B cell (primary cell): ENCODE results near the gene CHST15. TPM values are rescaled to one million over a fixed set of nuclear protein-coding genes. Genes with fewer than 3 reads are reported as not detected.

Experiments
- ATAC-seq: fragments of 200-7000 bp; cut with Tn5 transposase; one replicate; pipeline ENCODE4 v1.10.0; 2021; ENCODE audit warnings: low read depth, mild to moderate bottlenecking, moderate number of reproducible peaks, moderate library complexity
- CTCF ChIA-PET: fragments of 350-600 bp; sonication (Branson Sonifier 250); formaldehyde crosslinking; loops from one replicate; lab custom pipeline; 2021; ENCODE audit warnings: antibody characterized with exemption, inconsistent platforms; lab: Charles Lee
- POLR2A ChIA-PET: fragments of 350-600 bp; sonication (Branson Sonifier 250); formaldehyde crosslinking; loops from one replicate; lab custom pipeline; 2021; ENCODE audit warnings: antibody characterized with exemption; lab: Charles Lee
- DNase-seq: peaks from one replicate; pipeline ENCODE4 v3.0.0; 2013
- H2AFZ ChIP-seq: 2 replicates; pipeline ENCODE4 v1.6.1; 2012; ENCODE audit warnings: mild to moderate bottlenecking, low read depth, low read length; ENCODE audit not compliant: insufficient read depth, poor library complexity, severe bottlenecking
- H3K27ac ChIP-seq, 2 donors: 1 replicate in 1 of 2; 2 replicates in 1 of 2; pipeline ENCODE4 v1.5.1; 2012 to 2013; ENCODE audit warnings: low read length in 2 of 2, mild to moderate bottlenecking in 2 of 2, moderate library complexity in 1 of 2
- H3K27me3 ChIP-seq, 4 experiments: fragments of 200-600 bp in 1 of 4; sonication (generic) in 1 of 4; replicated peaks in 1 of 4; 1 replicate in 2 of 4; 2 replicates in 2 of 4; pipeline versions ENCODE4 v1.6.1 to v1.7.0; 2013 to 2016; ENCODE audit warnings: low read length in 3 of 4, mild to moderate bottlenecking in 2 of 4, mixed read lengths in 1 of 4, moderate library complexity in 1 of 4; ENCODE audit not compliant: insufficient read depth in 4 of 4, control insufficient read depth in 3 of 4; ENCODE audit errors: control extremely low read depth in 1 of 4
- H3K36me3 ChIP-seq, 2 experiments: replicated peaks in 1 of 2; 1 replicate in 1 of 2; 2 replicates in 1 of 2; pipeline versions ENCODE4 v1.6.1 to v1.7.1; 2013; ENCODE audit warnings: low read length in 1 of 2; ENCODE audit not compliant: insufficient read depth in 2 of 2, control insufficient read depth in 1 of 2; ENCODE audit errors: control extremely low read depth in 1 of 2, extremely low read depth in 1 of 2
- H3K4me1 ChIP-seq, 2 donors: fragments of 200-600 bp in 1 of 2; sonication (generic) in 1 of 2; 1 replicate in 1 of 2; 2 replicates in 1 of 2; pipeline versions ENCODE4 v1.5.1 to v1.6.1; 2013 to 2017; ENCODE audit warnings: low read length in 2 of 2; ENCODE audit not compliant: control insufficient read depth in 2 of 2, insufficient read depth in 2 of 2
- H3K4me2 ChIP-seq: replicated peaks from 2 replicates; pipeline ENCODE3; 2012; ENCODE audit warnings: mild to moderate bottlenecking, low read depth, low read length; ENCODE audit not compliant: poor library complexity, severe bottlenecking
- H3K4me3 ChIP-seq, 5 experiments: fragments of 200-600 bp in 1 of 5; sonication (generic) in 1 of 5; 1 replicate in 3 of 5; 2 replicates in 2 of 5; pipeline versions ENCODE4 v1.5.1 to v1.7.0; 2011 to 2016; ENCODE audit warnings: low read length in 4 of 5, mild to moderate bottlenecking in 4 of 5, low read depth in 2 of 5, control low read depth in 1 of 5, moderate library complexity in 1 of 5; ENCODE audit not compliant: insufficient read depth in 1 of 5; ENCODE audit errors: control extremely low read depth in 1 of 5, extremely low read depth in 1 of 5
- H3K79me2 ChIP-seq: fragments of 200-600 bp; sonication (generic); one replicate; pipeline ENCODE4 v1.6.0; 2016; ENCODE audit warnings: low read length; ENCODE audit not compliant: control insufficient read depth, insufficient read depth
- H3K9ac ChIP-seq: fragments of 200-600 bp; sonication (generic); 2 replicates; pipeline ENCODE4 v1.6.1; 2017; ENCODE audit warnings: mild to moderate bottlenecking, low read length, moderate library complexity
- H3K9me3 ChIP-seq, 3 donors: one replicate each; pipeline versions ENCODE4 v1.6.1 to v1.7.1; 2013; ENCODE audit warnings: low read length in 2 of 3; ENCODE audit not compliant: control insufficient read depth in 2 of 3, insufficient read depth in 1 of 3; ENCODE audit errors: control extremely low read depth in 1 of 3
- H4K20me1 ChIP-seq: 2 replicates; pipeline ENCODE4 v1.6.0; 2012; ENCODE audit warnings: mild to moderate bottlenecking, low read length; ENCODE audit not compliant: insufficient read depth, control insufficient read depth, poor library complexity, severe bottlenecking
- H3K27ac Mint-ChIP-seq: one replicate; pipeline ENCODE4 v1.8.0; 2021; ENCODE audit warnings: mixed read lengths
- H3K27me3 Mint-ChIP-seq: one replicate; pipeline ENCODE4 v1.8.0; 2021; ENCODE audit warnings: mixed read lengths
- H3K4me1 Mint-ChIP-seq: one replicate; pipeline ENCODE4 v1.8.0; 2021; ENCODE audit warnings: mixed read lengths
- H3K4me3 Mint-ChIP-seq: one replicate; pipeline ENCODE4 v1.8.0; 2021; ENCODE audit warnings: mixed read lengths
- H3K9me3 Mint-ChIP-seq: one replicate; pipeline ENCODE4 v1.8.0; 2022; ENCODE audit warnings: mixed read lengths; ENCODE audit not compliant: insufficient read depth
- CTCF ChIP-seq: fragments of 200-600 bp; IDR thresholded peaks from one replicate; pipeline ENCODE4 v1.8.0; 2022; ENCODE audit warnings: antibody characterized with exemption, mild to moderate bottlenecking
- EZH2 ChIP-seq: IDR thresholded peaks from 2 replicates; pipeline ENCODE4 v1.6.1; 2012; ENCODE audit warnings: borderline replicate concordance, low read depth, mild to moderate bottlenecking, moderate library complexity, low read length; ENCODE audit not compliant: insufficient read depth, poor library complexity, severe bottlenecking
- WGBS: methylation state at CpG from one replicate; pipeline ENCODE4 v1.1.5; 2013; ENCODE audit warnings: missing lambda C conversion rate; ENCODE audit not compliant: insufficient coverage; 5-methylcytosine and 5-hydroxymethylcytosine counted together
- intact Hi-C: fragments of 100-400 bp; cut with micrococcal nuclease; formaldehyde crosslinking; loops from one replicate; pipeline ENCODE4 v1.10.0; 2022
- polyA plus RNA-seq: library from polyadenylated mRNA; depleted of rRNA; stranded (reverse); fragments of >200 nt; gene quantifications from 2 replicates; pipeline ENCODE4 v1.2.3, GENCODE V29; 2012
- total RNA-seq, 2 donors: library from RNA; stranded (reverse); fragments of 120-200 nt in 1 of 2; gene quantifications; 1 replicate in 1 of 2; 2 replicates in 1 of 2; pipeline versions ENCODE4 v1.2.3 to v1.2.4, GENCODE V29; 2013 to 2022

Gene CHST15
- total and polyA plus RNA-seq, 2 donors (not counting 1 experiment from before 2014, with no cell fraction given) = 17.9 to 75.4 TPM

GRCh38 chr10:124087672-124088634 lies 5.4 kb downstream of the CHST15 start:
- Histone ChIP-seq H3K79me2 (peaks cover 88% of the 10 kb centered on the region), H4K20me1 (peaks cover 77% of the 10 kb centered on the region), H3K27me3 (no peaks in the 10 kb centered on the region), H3K4me1 (peaks cover 48 to 57% of the 10 kb centered on the region in 2 donors), H3K4me3 (no peak overlapping the region), H2AFZ (no peak overlapping the region), H3K4me2 (no peak overlapping the region), H3K27ac (no peak overlapping the region), H3K9me3 (no peaks in the 10 kb centered on the region), H3K36me3 (peaks cover 0 to 9% of the 10 kb centered on the region in 2 experiments), H3K9ac (no peak overlapping the region)
- no peaks in the 10 kb centered on the region for H3K9me3 Mint-ChIP-seq
- no peaks in the 10 kb centered on the region for H3K27me3 Mint-ChIP-seq
- no peak overlapping the region for H3K4me3 Mint-ChIP-seq
- H3K27ac Mint-ChIP-seq = no peak overlapping the region
- ATAC-seq = no peak
- WGBS = 92% methylated on average over 24 of the region's 27 CpGs
- H3K4me1 Mint-ChIP-seq = peaks cover 77% of the 10 kb centered on the region
- DNase-seq = no peak
- no peak for TF ChIP-seq EZH2
- TF ChIP-seq CTCF = no peak
- ChIA-PET POLR2A (interaction anchor here (0.6 to 1.3 kb wide), 6 partner anchors 16 to 452 kb away, joined by 3 to 4 read pairs (median 4); no protein-coding TSS in a partner anchor), CTCF (interaction anchor here (0.9 to 2.5 kb wide), 4 partner anchors 10 to 45 kb away, joined by 4 to 8 read pairs (median 4); no protein-coding TSS in a partner anchor)
- intact Hi-C loops = no loop called here
